Measurements from ENCODE around the gene MT1G.

MT1G gene

DNA sequence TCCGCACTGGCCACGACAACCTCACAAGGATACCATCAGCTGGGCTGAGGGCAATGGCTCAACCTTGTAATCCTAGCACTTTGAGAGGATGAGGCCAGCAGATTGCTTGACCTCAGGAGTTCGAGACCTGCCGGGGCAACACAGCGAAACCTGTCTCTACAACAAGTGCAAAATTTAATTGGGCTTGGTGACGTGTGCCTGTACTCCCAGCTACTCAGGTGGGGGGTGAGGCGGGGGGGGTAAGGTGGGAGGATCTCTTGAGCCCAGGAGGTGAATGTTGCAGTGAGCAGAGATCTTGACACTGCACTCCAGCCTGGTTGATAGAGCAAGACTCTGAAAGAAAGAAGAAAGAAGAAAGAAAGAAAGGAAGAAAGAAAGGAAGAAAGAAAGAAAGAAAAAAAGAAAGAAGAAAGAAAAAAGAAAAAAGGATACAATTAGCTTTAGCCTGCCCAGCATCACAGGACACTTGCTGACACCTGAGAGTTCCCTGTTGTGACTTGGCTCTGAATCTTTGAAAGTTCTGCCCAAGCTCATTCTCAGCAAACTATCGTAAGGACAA, 47.4 kb downstream of the MT1G start:
- H4K20me1 ChIP-seq (ENCODE audit: insufficient read depth, low read length) = no peaks in the 10 kb centered on the region

DNA sequence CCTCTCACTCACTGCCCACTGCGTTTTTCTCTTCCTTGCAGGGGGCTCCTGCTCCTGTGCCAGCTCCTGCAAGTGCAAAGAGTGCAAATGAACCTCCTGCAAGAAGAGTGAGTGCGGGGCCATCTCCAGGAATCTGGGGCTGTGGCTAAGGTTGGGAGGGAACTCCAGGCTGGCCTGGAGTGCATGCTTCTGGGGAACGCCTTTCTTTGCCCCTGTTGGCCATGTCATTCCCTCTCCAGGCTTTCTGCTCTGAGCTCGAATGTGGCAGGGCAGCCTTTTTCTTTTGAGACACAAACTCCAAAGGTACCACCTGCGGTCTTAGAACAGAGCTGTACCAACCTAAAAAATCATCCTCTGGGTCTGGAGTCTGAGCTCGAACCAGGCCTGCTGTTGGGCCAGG, 49.7 kb downstream of the MT1G start:
- no peaks in the 10 kb centered on the region for H3K27me3 ChIP-seq (ENCODE audit: insufficient read depth, low read length)
- no peak overlapping the region for H3K9ac ChIP-seq (ENCODE audit: low read length)

More for the DNA sequence above, 47.4 kb downstream of the MT1G start:
- no peak for TF ChIP-seq EZH2 (IDR thresholded peaks at IDR 0.05; ENCODE audit: borderline replicate concordance, low read length)
- TF ChIP-seq, protein P1, sequence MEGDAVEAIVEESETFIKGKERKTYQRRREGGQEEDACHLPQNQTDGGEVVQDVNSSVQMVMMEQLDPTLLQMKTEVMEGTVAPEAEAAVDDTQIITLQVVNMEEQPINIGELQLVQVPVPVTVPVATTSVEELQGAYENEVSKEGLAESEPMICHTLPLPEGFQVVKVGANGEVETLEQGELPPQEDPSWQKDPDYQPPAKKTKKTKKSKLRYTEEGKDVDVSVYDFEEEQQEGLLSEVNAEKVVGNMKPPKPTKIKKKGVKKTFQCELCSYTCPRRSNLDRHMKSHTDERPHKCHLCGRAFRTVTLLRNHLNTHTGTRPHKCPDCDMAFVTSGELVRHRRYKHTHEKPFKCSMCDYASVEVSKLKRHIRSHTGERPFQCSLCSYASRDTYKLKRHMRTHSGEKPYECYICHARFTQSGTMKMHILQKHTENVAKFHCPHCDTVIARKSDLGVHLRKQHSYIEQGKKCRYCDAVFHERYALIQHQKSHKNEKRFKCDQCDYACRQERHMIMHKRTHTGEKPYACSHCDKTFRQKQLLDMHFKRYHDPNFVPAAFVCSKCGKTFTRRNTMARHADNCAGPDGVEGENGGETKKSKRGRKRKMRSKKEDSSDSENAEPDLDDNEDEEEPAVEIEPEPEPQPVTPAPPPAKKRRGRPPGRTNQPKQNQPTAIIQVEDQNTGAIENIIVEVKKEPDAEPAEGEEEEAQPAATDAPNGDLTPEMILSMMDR (IDR thresholded peaks at IDR 0.05; ENCODE audit: low read length) = no peak
- no peaks in the 10 kb centered on the region for H3K79me2 ChIP-seq (ENCODE audit: insufficient read depth, low read length)
- no peak overlapping the region for H3K4me3 ChIP-seq (ENCODE audit: low read depth, low read length, poor library complexity, severe bottlenecking)
- no peak overlapping the region for H3K9ac ChIP-seq (ENCODE audit: low read length)
- H3K9me2 ChIP-seq (ENCODE audit: low read depth, low read length) = no peaks in the 10 kb centered on the region
- no peak overlapping the region for H2AFZ ChIP-seq (ENCODE audit: low read length)
- no peaks in the 10 kb centered on the region for H3K4me1 ChIP-seq (ENCODE audit: insufficient read depth, low read length, severe bottlenecking)
- H3F3A ChIP-seq (ENCODE audit: insufficient read depth, low read length) = no peaks in the 10 kb centered on the region
- no peak overlapping the region for H3K27ac ChIP-seq (ENCODE audit: low read depth, low read length, poor library complexity, severe bottlenecking)
- no peak overlapping the region for H3K4me2 ChIP-seq (ENCODE audit: low read length)
- no peaks in the 10 kb centered on the region for H3K36me3 ChIP-seq (ENCODE audit: insufficient read depth, low read length)
- no peaks in the 10 kb centered on the region for H3K9me3 ChIP-seq (ENCODE audit: low read length)
- H3K27me3 ChIP-seq (ENCODE audit: insufficient read depth, low read length) = no peaks in the 10 kb centered on the region

DNA sequence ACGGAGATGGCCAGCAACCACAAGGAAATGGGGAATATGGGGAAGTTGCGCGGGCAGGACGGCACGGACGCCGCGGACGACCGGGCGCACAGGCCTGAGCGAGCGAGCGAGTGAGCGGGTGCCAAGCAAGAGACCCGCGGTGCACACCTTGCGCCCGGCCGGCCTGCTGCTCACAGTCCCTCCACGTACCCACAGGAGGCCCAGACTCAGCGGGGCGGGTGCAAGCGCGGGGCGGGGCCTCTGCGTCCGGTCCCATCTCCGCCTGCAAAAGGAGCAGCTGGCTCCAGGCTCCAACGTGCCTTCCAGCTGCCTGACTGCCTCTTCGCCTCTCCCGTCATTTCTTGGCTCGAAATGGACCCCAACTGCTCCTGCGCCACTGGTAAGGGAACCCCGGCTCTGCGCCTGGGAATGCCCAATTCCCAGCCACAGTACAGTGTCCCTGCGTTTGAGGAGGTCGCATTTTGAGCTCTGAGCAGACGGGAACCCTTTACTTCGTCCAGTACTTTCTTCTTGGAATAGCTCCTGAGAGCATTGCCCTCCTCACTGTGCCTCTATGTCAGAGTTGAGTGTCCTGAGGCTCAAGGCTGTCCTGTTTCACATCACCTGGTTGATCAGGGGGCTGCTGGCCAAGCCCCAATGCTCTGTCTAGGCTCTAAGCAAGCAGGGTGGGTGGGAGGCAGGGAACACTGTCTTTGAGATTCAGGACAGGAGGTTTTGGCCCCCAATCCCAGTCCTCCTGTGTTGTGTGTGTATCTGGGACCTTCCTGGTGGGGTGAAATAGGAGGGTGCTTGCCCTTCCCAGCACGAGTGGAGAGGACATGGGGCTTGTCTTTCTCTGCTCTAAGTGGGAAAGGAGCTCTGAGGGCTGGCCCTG, 50.4 kb downstream of the MT1G start:
- TF ChIP-seq EZH2 (IDR thresholded peaks at IDR 0.05; ENCODE audit: borderline replicate concordance, low read length) = no peak
- TF ChIP-seq, protein P1 (IDR thresholded peaks at IDR 0.05; ENCODE audit: low read length) = no peak
- H3K27ac ChIP-seq (ENCODE audit: low read depth, low read length, poor library complexity, severe bottlenecking) = no peak overlapping the region
- H4K20me1 ChIP-seq (ENCODE audit: insufficient read depth, low read length) = no peaks in the 10 kb centered on the region
- no peaks in the 10 kb centered on the region for H3K36me3 ChIP-seq (ENCODE audit: insufficient read depth, low read length)
- no peak overlapping the region for H3K4me3 ChIP-seq (ENCODE audit: low read depth, low read length, poor library complexity, severe bottlenecking)
- no peak overlapping the region for H3K9ac ChIP-seq (ENCODE audit: low read length)
- H3K9me3 ChIP-seq (ENCODE audit: low read length) = no peaks in the 10 kb centered on the region
- H3K4me1 ChIP-seq (ENCODE audit: insufficient read depth, low read length, severe bottlenecking) = no peaks in the 10 kb centered on the region
- H2AFZ ChIP-seq (ENCODE audit: low read length) = no peak overlapping the region
- no peak overlapping the region for H3K4me2 ChIP-seq (ENCODE audit: low read length)
- no peaks in the 10 kb centered on the region for H3K9me2 ChIP-seq (ENCODE audit: low read depth, low read length)
- no peaks in the 10 kb centered on the region for H3K79me2 ChIP-seq (ENCODE audit: insufficient read depth, low read length)
- H3F3A ChIP-seq (ENCODE audit: insufficient read depth, low read length) = no peaks in the 10 kb centered on the region
- H3K27me3 ChIP-seq (ENCODE audit: insufficient read depth, low read length) = no peaks in the 10 kb centered on the region

More for the DNA sequence above, 49.7 kb downstream of the MT1G start:
- H3K27ac ChIP-seq (ENCODE audit: low read depth, low read length, poor library complexity, severe bottlenecking) = no peak overlapping the region
- H3K36me3 ChIP-seq (ENCODE audit: insufficient read depth, low read length) = no peaks in the 10 kb centered on the region
- H2AFZ ChIP-seq (ENCODE audit: low read length) = no peak overlapping the region
- no peaks in the 10 kb centered on the region for H3K9me2 ChIP-seq (ENCODE audit: low read depth, low read length)
- H3K4me2 ChIP-seq (ENCODE audit: low read length) = no peak overlapping the region
- no peaks in the 10 kb centered on the region for H3K79me2 ChIP-seq (ENCODE audit: insufficient read depth, low read length)
- H3F3A ChIP-seq (ENCODE audit: insufficient read depth, low read length) = no peaks in the 10 kb centered on the region
- H3K4me1 ChIP-seq (ENCODE audit: insufficient read depth, low read length, severe bottlenecking) = no peaks in the 10 kb centered on the region
- H3K9me3 ChIP-seq (ENCODE audit: low read length) = no peaks in the 10 kb centered on the region
- no peaks in the 10 kb centered on the region for H4K20me1 ChIP-seq (ENCODE audit: insufficient read depth, low read length)
- H3K4me3 ChIP-seq (ENCODE audit: low read depth, low read length, poor library complexity, severe bottlenecking) = no peak overlapping the region
- TF ChIP-seq, protein P1 (IDR thresholded peaks at IDR 0.05; ENCODE audit: low read length) = no peak
- no peak for TF ChIP-seq EZH2 (IDR thresholded peaks at IDR 0.05; ENCODE audit: borderline replicate concordance, low read length)

Measured in OCI-LY1 (cell line).